HG02610 (cell line): ENCODE results near the gene DEAF1.
"Not testable (repeated sequence)": the region's sequence is repeated elsewhere in the genome, so short reads cannot be mapped to it uniquely, and the experiment has no call there.

ENCODE experiments used
- ATAC-seq: cut with Tn5 transposase; IDR thresholded peaks from one replicate; pipeline ENCODE4 v1.9.1; 2021; ENCODE audit warnings: mild to moderate bottlenecking, moderate library complexity; ENCODE audit not compliant: unreplicated experiment

The DEAF1 gene

GRCh38 chr11:686451-687243 lies 8.4 kb downstream of the DEAF1 start:
- ATAC-seq, result no peak

GRCh38 chr11:680970-681369 lies 14.1 kb downstream of the DEAF1 start:
- ATAC-seq, result no peak

GRCh38 chr11:680476-680875 lies 14.5 kb downstream of the DEAF1 start:
- no peak for ATAC-seq

GRCh38 chr11:679271-680207 lies 15.5 kb downstream of the DEAF1 start:
- no peak for ATAC-seq

GRCh38 chr11:678297-678696 lies 16.7 kb downstream of the DEAF1 start:
- ATAC-seq, result no peak

- no peak for ATAC-seq
Measured at GRCh38 chr11:674406-674805, 20.6 kb downstream of the DEAF1 start.

GRCh38 chr11:673866-674265 lies 21.2 kb downstream of the DEAF1 start:
- no peak for ATAC-seq

GRCh38 chr11:665704-666281 lies 29.2 kb downstream of the DEAF1 start:
- no peak for ATAC-seq

GRCh38 chr11:665062-665703 lies 29.8 kb downstream of the DEAF1 start:
- no peak for ATAC-seq

GRCh38 chr11:662689-663274 lies 32.2 kb downstream of the DEAF1 start:
- no peak for ATAC-seq

- no peak for ATAC-seq
Measured at GRCh38 chr11:660681-661444, 34.2 kb downstream of the DEAF1 start.

GRCh38 chr11:660281-660680 lies 34.7 kb downstream of the DEAF1 start:
- no peak for ATAC-seq

- no peak for ATAC-seq
Measured at GRCh38 chr11:659532-660085, 35.4 kb downstream of the DEAF1 start.

GRCh38 chr11:657691-658126 lies 37.3 kb downstream of the DEAF1 start:
- ATAC-seq, result no peak

GRCh38 chr11:656866-657265 lies 38.2 kb downstream of the DEAF1 start:
- no peak for ATAC-seq

- no peak for ATAC-seq
Measured at GRCh38 chr11:656426-656825, 38.6 kb downstream of the DEAF1 start.

- ATAC-seq, result no peak
Measured at GRCh38 chr11:655036-655726, 39.8 kb downstream of the DEAF1 start.

GRCh38 chr11:654444-654843 lies 40.6 kb downstream of the DEAF1 start:
- not testable (repeated sequence) for ATAC-seq

GRCh38 chr11:653837-654236 lies 41.2 kb downstream of the DEAF1 start:
- ATAC-seq, result no peak
